Skin epidermis (tissue), 12 donors: Measurements from ENCODE around the gene COIL.
"Not testable (repeated sequence)": the region's sequence is repeated elsewhere in the genome, so short reads cannot be mapped to it uniquely, and the experiment has no call there.

Experiments used
- H3K27ac ChIP-seq, 21 experiments: fragments of 200-600 bp; sonication (generic) in 11 of 21; one replicate each; pipeline ENCODE4 v1.5.0; 2020; ENCODE audit warnings: mild to moderate bottlenecking in 3 of 21, inconsistent platforms in 2 of 21, moderate library complexity in 2 of 21
- H3K4me3 ChIP-seq, 7 experiments: fragments of 200-600 bp; sonication (generic) in 2 of 7; one replicate each; pipeline ENCODE4 v1.5.0; 2020; ENCODE audit warnings: inconsistent platforms in 2 of 7, mild to moderate bottlenecking in 2 of 7, moderate library complexity in 1 of 7

Gene COIL

DNA sequence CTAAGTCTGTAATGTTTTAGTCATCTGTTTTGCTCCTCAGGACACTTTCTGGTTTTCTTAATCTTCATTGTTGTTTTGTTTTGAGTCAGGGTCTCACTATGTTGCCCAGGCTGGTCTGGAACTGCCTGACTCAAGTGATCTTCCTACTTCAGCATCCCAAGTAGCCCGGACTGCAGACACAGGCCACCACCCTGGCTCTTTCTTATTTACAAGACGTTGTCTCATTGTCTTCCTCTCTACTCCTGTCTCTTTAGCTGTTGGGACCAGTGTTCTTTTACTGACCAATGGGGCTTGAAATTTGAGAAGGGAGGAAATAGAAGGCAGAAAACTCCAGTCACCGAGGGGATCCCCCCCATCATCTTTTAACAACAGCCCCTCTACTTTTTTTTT is 18.2 kb upstream of the COIL start:
- Histone ChIP-seq H3K4me3 (peak overlapping the region in 4 of 7 experiments; percentile 47 to 56 (median 52)), H3K27ac (peak overlapping the region in 7 of 21 experiments; percentile 7 to 73 (median 44))

DNA sequence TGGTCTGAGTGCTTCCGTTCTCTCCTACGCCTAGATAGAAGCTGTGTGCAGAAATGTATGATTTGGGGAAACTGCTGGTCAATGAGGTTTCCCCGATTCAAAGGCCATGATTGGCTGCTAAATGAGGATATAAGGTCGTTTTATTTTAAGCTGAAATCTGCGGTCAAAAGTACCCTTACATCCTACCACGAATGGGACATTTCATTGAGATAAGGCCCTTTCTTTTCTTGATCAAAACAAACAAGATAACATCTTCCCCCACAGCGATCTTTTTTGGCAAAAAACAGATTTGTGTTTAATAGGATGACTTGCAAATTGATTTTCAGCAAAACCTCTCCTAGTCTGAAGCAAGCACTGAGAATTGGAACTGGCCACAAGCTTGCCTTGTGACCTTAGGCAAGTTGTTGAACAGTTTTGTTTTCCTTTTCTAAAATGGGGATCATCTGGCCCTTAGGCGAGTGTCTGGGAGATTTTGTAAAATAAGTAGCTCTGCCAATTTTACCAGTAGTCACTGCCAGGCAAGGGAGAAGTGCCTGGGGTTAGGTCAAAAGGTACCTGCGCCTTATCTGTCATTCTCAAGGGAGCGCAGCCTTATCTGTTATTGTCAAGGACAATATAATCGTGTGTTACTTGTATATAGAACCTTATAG is 17.7 kb upstream of the COIL start:
- peak overlapping the region in 15 of 21 experiments; percentile 2 to 73 (median 44) for H3K27ac ChIP-seq
- H3K4me3 ChIP-seq: peak overlapping the region; percentile 24 to 56 (median 47)

DNA sequence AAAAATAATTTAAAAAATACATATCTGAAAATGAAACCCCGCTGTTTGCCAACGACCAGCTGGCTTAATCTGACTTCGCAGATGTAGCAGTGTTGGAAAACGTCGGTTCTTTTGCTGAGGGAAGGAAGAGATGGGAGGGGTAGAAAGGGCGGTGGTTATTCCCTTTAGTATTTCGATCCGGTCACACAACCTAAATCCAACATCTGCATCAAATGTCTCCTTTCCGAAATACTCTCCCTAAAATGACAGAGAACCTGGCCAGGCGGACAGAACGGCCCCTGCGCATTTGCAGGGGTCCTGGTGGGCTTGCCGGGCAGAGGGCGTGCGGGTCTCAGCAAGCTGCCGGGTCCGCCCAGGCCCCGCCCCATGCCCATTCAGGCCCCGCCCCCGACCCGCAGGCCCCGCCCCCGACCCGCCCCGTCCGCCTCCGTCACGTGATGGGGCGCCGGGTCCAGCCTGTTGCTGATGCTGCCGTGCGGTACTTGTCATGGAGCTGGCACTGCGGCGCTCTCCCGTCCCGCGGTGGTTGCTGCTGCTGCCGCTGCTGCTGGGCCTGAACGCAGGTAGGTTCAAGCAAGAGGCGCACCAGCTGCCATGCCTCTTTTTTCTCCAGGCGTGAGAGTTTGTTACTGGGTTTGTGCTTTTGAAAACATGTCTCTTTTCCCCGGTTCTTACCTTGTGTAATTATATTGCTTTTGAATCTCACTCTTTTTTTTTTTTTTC is 17.0 kb upstream of the COIL start, which contains the start of gene SCPEP1:
TSS of gene SCPEP1 (plus strand) at position 459 of the 723 bp plus-strand sequence. CDS start at position 488, 29 bp downstream.
- H3K27ac ChIP-seq: peak within 1 kb of the TSS in 16 of 21 experiments; percentile 2 to 73 (median 44)
- peak within 1 kb of the TSS; percentile 24 to 56 (median 47) for H3K4me3 ChIP-seq

DNA sequence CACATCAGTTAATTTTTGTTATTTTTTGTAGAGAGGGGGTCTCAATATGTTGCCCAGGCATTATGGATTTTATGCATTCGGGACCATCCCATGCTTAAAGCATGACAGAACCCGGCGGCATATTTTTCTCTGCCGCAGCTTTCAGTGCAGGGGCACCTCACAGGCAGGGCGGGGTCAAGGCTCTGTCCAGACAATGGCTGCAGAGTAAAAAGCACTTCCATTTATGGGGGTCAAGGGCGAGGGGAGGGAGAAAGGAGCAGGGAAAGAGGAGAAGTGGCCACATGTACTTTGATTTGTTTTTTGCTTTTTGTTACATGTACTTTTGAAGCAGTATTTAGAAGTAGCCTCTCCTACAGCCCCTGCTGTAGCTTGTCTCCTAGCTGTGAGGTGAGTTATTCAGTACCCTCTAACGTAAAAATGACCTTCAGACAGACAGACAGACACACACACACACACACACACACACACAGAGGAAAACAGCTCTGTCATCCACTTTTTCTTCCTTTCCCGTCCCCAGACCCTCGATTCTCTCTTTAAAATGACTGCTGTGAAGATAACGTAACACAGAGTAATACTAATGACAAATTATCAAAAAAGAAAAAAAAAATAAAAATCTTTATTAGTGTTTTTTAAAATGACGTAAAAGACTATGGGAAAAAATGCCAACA is 16.2 kb upstream of the COIL start:
- peak overlapping the region; percentile 24 to 56 (median 47) for H3K4me3 ChIP-seq
- H3K27ac ChIP-seq: peak overlapping the region in 3 of 21 experiments; percentile 11 to 73 (median 45)

DNA sequence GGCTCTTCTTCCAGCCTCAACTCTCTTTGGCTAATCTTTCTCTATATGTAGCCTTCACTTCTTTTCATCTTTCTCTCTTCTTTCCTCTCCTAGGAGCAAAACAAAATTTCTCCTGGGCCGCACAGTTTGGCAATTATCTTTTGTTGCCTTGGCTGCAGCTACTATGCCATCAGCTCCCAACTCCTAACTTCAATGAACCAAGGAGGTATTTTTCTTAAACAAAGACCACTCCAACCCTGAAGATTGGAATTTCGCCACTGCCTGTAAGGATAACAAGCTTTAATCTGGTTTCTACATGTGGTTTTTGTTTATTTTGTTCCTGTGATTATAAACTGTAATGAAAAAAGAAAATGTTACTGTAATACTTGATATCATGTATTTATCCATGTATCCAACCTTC is 14.8 kb upstream of the COIL start:
- no peak overlapping the region for H3K27ac ChIP-seq

DNA sequence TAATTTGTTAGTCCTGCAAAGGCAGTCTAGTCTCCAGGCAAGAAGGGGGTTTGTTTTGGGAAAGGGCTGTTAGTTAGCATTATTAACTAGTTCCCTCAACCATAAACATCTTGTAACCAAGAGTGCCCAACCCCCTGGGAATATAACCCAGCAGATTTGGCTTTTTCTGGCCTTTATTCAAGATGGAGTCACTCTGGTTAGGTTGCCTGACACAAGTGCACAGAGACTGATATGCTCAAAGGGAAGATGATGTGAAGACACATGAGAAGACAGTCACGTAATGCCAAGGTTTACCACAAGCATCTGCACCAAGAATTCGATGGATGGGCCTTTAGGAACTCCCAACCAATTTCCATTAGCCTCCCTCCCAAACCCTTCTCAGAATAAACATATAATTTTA is 13.2 kb upstream of the COIL start:
- H3K27ac ChIP-seq: no peak overlapping the region
- no peak overlapping the region for H3K4me3 ChIP-seq

More for the DNA sequence above, 14.8 kb upstream of the COIL start:
- H3K4me3 ChIP-seq: no peak overlapping the region

DNA sequence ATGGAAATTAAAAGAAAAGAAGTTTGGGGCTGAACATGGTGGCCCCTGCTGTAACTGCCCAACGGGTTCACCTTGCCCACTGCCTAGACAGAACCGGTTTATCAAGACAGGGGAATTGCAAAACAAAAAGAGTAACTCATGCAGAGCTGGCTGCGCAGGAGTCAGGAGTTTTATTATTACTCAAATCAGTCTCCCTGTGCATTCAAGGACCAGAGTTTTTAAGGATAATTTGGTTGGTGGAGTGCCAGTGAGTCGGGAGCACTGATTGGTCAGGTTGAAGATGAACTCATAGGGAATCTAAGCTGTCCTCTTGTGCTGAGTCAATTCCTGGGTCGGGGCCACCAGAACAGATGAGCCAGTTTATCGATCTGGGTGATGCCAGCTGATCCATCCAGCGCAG is 12.7 kb upstream of the COIL start:
- Histone ChIP-seq H3K4me3 (no peak overlapping the region), H3K27ac (peak overlapping the region in 1 of 21 experiments; percentile 5)

DNA sequence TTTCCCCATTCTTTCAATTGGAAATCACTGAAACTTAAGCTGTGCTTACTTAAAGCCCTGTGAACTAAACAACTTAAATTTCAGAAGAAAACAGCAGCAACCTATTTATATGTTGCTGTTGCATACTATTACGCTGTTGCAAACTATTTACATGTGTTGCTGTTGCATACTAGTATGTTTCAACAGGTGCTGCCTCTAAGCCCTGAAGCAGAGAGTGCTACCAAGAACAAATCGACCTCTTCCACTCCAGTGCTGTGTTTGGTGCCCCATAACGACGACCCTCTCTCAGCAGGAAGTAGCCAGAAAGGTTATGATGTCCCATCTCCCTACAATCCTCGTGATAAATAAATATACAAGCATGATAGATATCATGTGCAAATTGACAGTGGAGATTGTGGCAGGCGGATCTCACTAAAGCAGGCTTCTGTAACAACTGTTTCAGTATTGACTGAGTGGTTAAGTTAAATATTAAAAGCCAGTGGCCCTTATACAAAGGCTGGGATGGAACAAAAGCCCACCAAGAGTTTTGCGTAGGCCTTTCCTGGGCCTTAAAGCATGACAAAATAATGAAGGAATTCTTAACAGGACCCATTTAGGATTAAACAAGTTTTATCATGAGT is 11.4 kb upstream of the COIL start:
- Histone ChIP-seq H3K27ac (peak overlapping the region in 2 of 21 experiments; percentile 1 to 19), H3K4me3 (no peak overlapping the region)

DNA sequence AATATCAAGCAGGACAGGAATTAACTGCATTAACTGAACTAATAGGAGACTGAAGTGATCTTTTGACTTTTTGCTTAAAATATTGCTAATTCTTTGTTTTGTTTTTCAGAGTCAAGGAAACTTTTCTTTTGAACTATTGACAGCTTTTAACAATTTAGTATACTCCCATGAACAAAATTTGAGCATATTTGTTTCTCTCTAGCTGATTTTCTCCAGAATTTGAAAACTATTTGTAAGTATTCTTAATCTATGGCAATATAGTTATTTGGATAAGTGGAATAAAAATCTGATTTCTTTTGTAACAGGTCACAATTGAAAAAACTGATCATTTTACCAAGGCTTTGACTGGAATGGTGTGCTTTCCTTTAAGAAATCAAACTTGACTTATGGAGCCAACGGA is 10.1 kb upstream of the COIL start:
- Histone ChIP-seq H3K4me3 (no peak overlapping the region), H3K27ac (no peak overlapping the region)

DNA sequence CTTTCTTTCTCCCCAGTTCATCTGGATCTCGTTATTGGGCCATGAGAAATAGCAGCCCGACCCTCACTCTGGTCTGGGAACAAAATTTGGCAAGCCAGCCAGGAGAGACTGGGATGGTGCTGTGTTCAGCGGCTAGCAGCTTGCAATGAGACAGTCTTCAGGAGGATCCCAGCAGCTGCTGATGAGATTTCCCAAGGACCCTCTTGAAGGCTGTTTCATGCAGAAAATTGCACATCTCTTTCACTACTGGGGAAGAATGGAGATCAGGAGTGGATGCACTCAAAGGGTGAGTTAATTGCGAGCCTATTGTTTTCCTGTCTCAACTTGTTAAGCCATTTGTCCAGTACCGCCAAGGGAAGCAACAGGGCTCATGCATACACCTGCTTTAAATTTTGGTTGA is 5.5 kb upstream of the COIL start:
- H3K27ac ChIP-seq: no peak overlapping the region
- no peak overlapping the region for H3K4me3 ChIP-seq

DNA sequence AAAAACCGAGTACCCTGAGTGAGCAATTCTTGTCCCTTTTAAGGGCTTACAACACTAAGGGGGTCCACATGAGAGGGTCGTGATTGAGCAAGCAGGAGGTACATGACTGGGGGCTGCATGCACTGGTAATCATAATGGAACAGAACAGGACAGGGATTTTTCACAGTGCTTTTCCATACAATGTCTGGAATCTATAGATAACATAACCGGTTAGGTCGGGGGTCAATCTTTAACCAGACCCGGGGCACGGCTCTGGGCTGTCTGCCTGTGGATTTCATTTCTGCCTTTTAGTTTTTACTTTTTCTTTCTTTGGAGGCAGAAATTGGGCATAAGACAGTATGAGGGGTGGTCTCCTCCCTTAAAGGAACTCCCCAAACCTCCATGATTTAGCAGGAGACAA is 4.8 kb upstream of the COIL start:
- H3K27ac ChIP-seq, H3K4me3 ChIP-seq: not testable (repeated sequence)

DNA sequence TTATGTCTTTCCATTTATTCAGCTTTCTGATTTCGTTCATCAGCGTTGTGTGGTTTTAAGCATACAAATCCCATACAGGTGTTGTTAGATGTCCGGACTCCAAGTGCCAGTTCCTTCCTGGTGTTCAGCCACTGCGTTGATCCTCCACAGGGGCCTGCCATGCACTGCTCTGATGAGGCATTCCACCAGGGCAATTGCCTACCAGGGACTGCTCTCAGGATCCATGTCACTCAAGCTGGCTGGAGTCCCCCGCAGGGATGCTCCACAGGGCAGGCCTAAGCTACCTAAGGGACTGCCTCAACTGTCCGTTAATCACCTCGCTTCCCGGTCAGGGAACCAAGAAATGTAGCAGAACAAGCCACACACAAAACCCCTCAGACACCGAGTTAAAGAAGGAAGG is 4.4 kb upstream of the COIL start:
- not testable (repeated sequence) for H3K4me3 ChIP-seq, H3K27ac ChIP-seq

DNA sequence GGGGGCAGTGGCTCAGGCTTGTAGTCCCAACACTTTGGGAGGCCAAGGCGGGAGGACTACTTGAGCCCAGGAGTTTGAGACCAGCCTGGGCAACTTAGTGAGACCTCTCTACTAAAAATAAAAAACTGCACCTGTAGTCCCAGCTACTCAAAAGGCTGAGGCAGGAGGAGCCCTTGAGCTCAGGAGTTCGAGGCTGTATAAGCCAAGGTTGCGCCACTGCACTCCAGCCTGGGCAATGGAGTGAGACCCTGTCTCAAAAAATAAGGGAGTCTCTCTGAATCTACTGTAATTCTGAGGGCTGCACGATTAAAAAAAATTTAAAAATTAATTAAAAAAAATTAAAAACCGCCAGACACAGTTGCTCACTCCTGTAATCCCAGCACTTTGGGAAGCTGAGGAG is 3.9 kb downstream of the COIL start:
- Histone ChIP-seq H3K4me3 (no peak overlapping the region), H3K27ac (no peak overlapping the region)

DNA sequence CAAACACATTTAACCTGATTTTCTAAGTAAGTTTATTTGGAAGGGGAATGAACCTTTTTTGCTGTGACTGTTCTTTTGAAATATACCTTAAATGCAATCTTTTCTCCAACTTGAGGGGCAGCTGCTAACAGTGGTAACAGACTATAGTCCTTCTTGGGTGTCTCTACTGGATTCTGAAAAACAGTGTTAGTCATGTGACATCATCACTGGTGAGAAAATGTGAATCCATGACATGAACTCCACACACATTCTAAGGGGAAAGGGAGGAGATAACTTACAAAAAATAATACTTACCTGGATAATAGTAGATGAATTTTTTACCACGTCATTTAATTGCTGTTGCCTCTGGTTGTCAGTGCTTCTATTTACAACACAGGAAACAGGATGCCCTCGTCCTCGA is 11.3 kb downstream of the COIL start:
- Histone ChIP-seq H3K27ac (no peak overlapping the region), H3K4me3 (no peak overlapping the region)

DNA sequence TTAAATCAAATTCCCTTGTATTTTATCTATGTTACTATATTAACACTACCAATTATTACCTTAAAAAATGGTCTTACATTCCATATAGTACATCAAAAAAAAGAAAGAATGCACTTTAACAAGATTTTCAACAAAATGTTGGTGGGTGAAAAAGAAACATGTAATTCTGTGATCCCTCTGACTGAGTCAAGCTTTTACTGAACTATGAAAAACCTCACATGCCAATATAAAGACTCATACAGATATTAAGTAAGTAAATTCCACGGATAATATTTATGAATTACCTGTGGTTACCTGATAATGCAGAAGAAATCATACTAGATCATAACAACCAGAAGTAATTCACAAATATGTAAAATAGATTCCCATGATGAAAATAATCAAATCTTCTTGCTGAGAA is 12.4 kb downstream of the COIL start:
- Histone ChIP-seq H3K4me3 (no peak overlapping the region), H3K27ac (no peak overlapping the region)

DNA sequence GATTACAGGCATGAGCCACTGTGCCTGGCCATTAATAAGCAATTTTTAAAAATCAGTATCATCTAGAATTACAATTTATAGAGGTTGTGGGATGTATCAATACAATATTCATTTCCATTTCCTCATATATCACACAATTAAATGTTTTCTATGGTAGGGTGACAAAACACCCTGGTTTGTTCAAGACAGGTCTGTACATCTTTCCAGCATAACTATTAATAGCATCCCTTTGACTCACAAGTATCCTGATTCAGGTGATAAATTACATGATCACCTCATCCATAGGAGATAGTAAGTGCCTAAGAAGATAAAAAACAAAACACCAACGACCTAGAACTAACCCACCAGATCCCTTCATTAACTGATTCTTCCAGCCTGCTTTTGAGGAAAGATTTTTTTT is 13.1 kb downstream of the COIL start:
- Histone ChIP-seq H3K4me3 (no peak overlapping the region), H3K27ac (no peak overlapping the region)

DNA sequence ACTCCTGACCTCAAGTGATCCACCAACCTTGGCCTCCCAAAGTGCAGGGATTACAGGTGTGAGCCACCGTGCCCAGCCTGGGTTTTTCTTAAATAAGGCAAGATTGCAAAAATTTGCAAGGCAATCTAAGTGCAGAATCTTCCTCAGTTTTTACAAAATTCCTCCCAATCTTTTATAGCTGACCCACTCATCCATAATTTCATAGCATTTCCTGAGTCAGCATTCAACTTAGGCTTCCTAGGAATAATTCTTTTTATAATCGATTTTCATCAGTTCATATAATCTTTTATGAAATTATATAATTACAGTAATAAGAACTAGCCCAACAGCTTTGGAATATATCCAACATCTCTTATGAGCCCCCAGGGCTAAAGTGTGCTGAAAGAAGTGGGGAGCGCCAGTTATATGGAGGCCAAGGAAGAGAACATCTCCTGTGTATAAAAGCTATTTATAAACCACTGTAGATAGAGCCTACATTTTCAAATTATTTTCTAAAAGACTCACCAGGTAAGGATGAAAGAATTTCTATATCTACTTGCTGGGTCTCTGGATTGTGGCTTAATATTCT is 14.8 kb downstream of the COIL start:
- H3K27ac ChIP-seq: no peak overlapping the region
- H3K4me3 ChIP-seq: no peak overlapping the region

DNA sequence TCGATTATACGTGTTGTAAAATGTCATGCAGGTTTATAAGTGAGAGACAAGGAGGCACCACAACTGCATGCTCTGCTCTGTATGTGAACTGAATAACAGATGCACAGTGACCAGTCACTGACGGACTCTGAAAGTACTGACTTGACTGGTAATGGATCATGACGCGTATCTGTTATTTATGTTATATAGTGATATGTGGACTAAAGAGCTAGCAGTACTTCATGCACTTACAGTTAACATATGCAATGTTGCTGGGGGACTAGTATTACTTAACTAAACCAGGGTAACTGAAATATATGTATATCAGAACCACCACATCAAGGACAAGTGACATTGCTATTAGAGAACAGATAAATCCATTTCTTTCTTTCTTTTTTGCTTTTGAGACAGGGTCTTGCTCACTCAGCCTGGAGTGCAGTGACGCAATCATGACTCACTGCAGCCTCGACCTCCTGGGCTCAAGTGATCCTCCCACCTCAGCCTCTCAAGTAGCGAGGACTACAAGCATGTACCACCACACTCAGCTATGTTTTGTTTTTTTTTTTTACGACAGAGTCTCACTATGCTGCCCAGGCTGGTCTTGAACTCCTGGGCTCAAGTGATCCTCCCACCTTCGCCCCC is 17.2 kb downstream of the COIL start:
- Histone ChIP-seq H3K27ac (no peak overlapping the region), H3K4me3 (no peak overlapping the region)

DNA sequence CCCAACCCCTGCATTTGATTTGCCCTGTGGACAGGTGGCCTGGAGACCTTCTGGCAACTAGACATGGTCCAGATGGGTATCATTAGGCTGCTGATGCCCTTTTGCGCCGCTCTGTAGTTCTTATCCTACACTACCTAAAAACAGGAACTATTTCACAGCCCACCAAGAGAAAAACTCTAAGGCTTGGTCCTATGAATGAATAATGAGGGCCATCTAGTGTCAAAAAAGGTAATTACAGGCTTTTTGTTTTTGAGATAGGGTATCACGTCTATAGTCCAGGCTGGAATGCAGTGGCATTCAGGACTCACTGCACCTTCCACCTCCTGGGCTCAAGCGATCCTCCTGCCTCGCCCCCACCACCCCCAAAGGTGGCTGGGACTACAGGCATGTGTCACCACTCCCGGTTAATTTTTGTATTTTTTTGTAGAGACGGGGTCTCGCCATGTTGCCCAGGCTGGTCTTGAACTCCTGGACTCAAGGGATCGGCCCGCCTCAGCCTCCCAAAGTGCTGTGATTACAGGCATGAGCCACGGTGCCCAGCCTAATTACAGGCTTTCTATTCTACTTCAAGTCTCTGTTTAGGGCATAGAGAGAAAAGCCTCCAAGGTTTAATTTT is 20.9 kb downstream of the COIL start:
- H3K4me3 ChIP-seq: no peak overlapping the region
- no peak overlapping the region for H3K27ac ChIP-seq
